IMR-90 (cell line): ENCODE measurements around the gene ITGA5. TPM values are rescaled to one million over a fixed set of nuclear protein-coding genes. Genes with fewer than 3 reads are reported as not detected.

Source experiments
- ATAC-seq: fragments of 200-7000 bp; cut with Tn5 transposase; 2 replicates; pipeline ENCODE4 v1.9.1; 2020; ENCODE audit warnings: low read depth, mild to moderate bottlenecking, moderate library complexity
- BruUV-seq: library from RNA; stranded (reverse); fragments of 400-500 nt; replicated peaks from 2 replicates; lab custom pipeline; 2021; lab: Mats Ljungman, UMichigan
- CTCF ChIA-PET: fragments of 300-600 bp; formaldehyde crosslinking; extraction: SDS; loops from one replicate; lab custom pipeline; 2021; ENCODE audit warnings: antibody characterized with exemption; lab: Yijun Ruan, JAX
- POLR2A ChIA-PET: fragments of 300-600 bp; sonication (Branson Sonifier 250); formaldehyde crosslinking; loops from one replicate; lab custom pipeline; 2022; ENCODE audit warnings: antibody characterized with exemption; ENCODE audit not compliant: unreplicated experiment; lab: Charles Lee
- DNase-seq: peaks from one replicate; pipeline ENCODE4 v3.0.0; 2013
- H2AFZ ChIP-seq: replicated peaks from 2 replicates; pipeline ENCODE3; 2013; ENCODE audit warnings: low read length, mild to moderate bottlenecking; ENCODE audit not compliant: poor library complexity
- H2AK5ac ChIP-seq: 2 replicates; pipeline ENCODE4 v1.6.1; 2013; ENCODE audit warnings: low read depth, low read length, inconsistent platforms
- H2AK9ac ChIP-seq: replicated peaks from 2 replicates; pipeline ENCODE3; 2013; ENCODE audit warnings: mild to moderate bottlenecking, low read depth, low read length, moderate library complexity; ENCODE audit not compliant: poor library complexity
- H2BK120ac ChIP-seq: 2 replicates; pipeline ENCODE4 v1.6.1; 2013; ENCODE audit warnings: low read depth, low read length, inconsistent platforms
- H2BK15ac ChIP-seq: 3 replicates; pipeline ENCODE4 v1.6.1; 2013; ENCODE audit warnings: low read depth, low read length, inconsistent platforms
- H2BK20ac ChIP-seq: 2 replicates; pipeline ENCODE4 v1.6.1; 2013; ENCODE audit warnings: low read depth, mild to moderate bottlenecking, inconsistent platforms, low read length, moderate library complexity
- H2BK5ac ChIP-seq: 2 replicates; pipeline ENCODE4 v1.6.1; 2013; ENCODE audit warnings: mild to moderate bottlenecking, low read depth, low read length, inconsistent platforms; ENCODE audit not compliant: poor library complexity, severe bottlenecking
- H3K14ac ChIP-seq: replicated peaks from 2 replicates; pipeline ENCODE4 v1.6.1; 2013; ENCODE audit warnings: low read depth, low read length, inconsistent platforms
- H3K18ac ChIP-seq: 2 replicates; pipeline ENCODE4 v1.6.1; 2013; ENCODE audit warnings: low read depth, low read length, control low read depth
- H3K23ac ChIP-seq: 2 replicates; pipeline ENCODE4 v1.6.1; 2013; ENCODE audit warnings: low read depth, low read length, inconsistent platforms
- H3K27ac ChIP-seq: 2 replicates; pipeline ENCODE4 v1.5.1; 2013; ENCODE audit warnings: mild to moderate bottlenecking, control low read depth, low read length; ENCODE audit not compliant: insufficient read depth
- H3K27me3 ChIP-seq: 2 replicates; pipeline ENCODE4 v1.6.1; 2013; ENCODE audit warnings: low read length; ENCODE audit not compliant: control insufficient read depth, insufficient read depth
- H3K36me3 ChIP-seq: 2 replicates; pipeline ENCODE4 v1.6.1; 2013; ENCODE audit warnings: low read length, mixed read lengths; ENCODE audit not compliant: control insufficient read depth, insufficient read depth
- H3K4ac ChIP-seq: 2 replicates; pipeline ENCODE4 v1.6.1; 2013; ENCODE audit warnings: low read depth, low read length, inconsistent platforms
- H3K4me1 ChIP-seq: 2 replicates; pipeline ENCODE4 v1.6.1; 2013; ENCODE audit warnings: low read length, mixed read lengths; ENCODE audit not compliant: control insufficient read depth, insufficient read depth
- H3K4me2 ChIP-seq: 2 replicates; pipeline ENCODE4 v1.6.1; 2013; ENCODE audit warnings: low read depth, mild to moderate bottlenecking, control low read depth, low read length, moderate library complexity
- H3K4me3 ChIP-seq: 2 replicates; pipeline ENCODE4 v1.5.1; 2013; ENCODE audit warnings: low read depth, mild to moderate bottlenecking, control low read depth, low read length, moderate library complexity; ENCODE audit not compliant: insufficient read depth
- H3K56ac ChIP-seq: 2 replicates; pipeline ENCODE4 v1.6.1; 2013; ENCODE audit warnings: low read length, inconsistent platforms; ENCODE audit not compliant: insufficient read depth; ENCODE audit errors: extremely low read depth
- H3K79me1 ChIP-seq, 2 experiments: 2 replicates each; pipeline ENCODE4 v1.6.1; 2013; ENCODE audit warnings: low read length in 2 of 2, inconsistent platforms in 1 of 2, low read depth in 1 of 2
- H3K9ac ChIP-seq: 2 replicates; pipeline ENCODE4 v1.6.1; 2013; ENCODE audit warnings: low read depth, low read length, control low read depth
- H3K9me1 ChIP-seq: 2 replicates; pipeline ENCODE4 v1.6.1; 2013; ENCODE audit warnings: low read length, inconsistent platforms; ENCODE audit not compliant: insufficient read depth
- H3K9me3 ChIP-seq: 2 replicates; pipeline ENCODE4 v1.6.1; 2013; ENCODE audit warnings: low read length; ENCODE audit not compliant: control insufficient read depth, insufficient read depth
- H4K20me1 ChIP-seq: 2 replicates; pipeline ENCODE4 v1.6.1; 2013; ENCODE audit warnings: low read length, inconsistent platforms; ENCODE audit not compliant: insufficient read depth
- H4K5ac ChIP-seq: 2 replicates; pipeline ENCODE4 v1.6.1; 2013; ENCODE audit warnings: mild to moderate bottlenecking, low read depth, low read length, control low read depth
- H4K8ac ChIP-seq, 2 experiments: 2 replicates each; pipeline ENCODE4 v1.6.1; 2013; ENCODE audit warnings: low read depth in 2 of 2, low read length in 2 of 2, control low read depth in 1 of 2, inconsistent platforms in 1 of 2
- H4K91ac ChIP-seq: 2 replicates; pipeline ENCODE4 v1.6.1; 2013; ENCODE audit warnings: low read depth, low read length, inconsistent platforms; ENCODE audit not compliant: insufficient read depth
- BHLHE40 ChIP-seq: fragments of 150-350 bp; IDR thresholded peaks from 2 replicates; pipeline ENCODE4 v1.6.1; 2016; ENCODE audit warnings: mild to moderate bottlenecking, low read depth, low read length
- CTCF ChIP-seq: conservative IDR thresholded peaks from 2 replicates; pipeline ENCODE4 v1.5.1; 2012; ENCODE audit warnings: mild to moderate bottlenecking, low read depth, low read length, improper control_type of control experiment
- ELK1 ChIP-seq: fragments of 150-350 bp; IDR thresholded peaks from 2 replicates; pipeline ENCODE4 v1.6.1; 2016; ENCODE audit warnings: low read depth, mild to moderate bottlenecking, low read length, moderate library complexity, borderline replicate concordance
- FOS ChIP-seq: fragments of 150-350 bp; IDR thresholded peaks from 2 replicates; pipeline ENCODE4 v1.6.1; 2016; ENCODE audit warnings: low read depth, low read length
- MAZ ChIP-seq: IDR thresholded peaks from 2 replicates; pipeline ENCODE4 v1.6.1; 2012; ENCODE audit warnings: low read depth, mild to moderate bottlenecking, low read length, improper control_type of control experiment, moderate library complexity, borderline replicate concordance
- NFE2L2 ChIP-seq: fragments of 150-350 bp; IDR thresholded peaks from 2 replicates; pipeline ENCODE4 v1.6.1; 2016; ENCODE audit warnings: low read depth, mild to moderate bottlenecking, low read length
- RAD21 ChIP-seq: IDR thresholded peaks from 2 replicates; pipeline ENCODE4 v1.6.1; 2012; ENCODE audit warnings: low read length, improper control_type of control experiment
- RCOR1 ChIP-seq: IDR thresholded peaks from 2 replicates; pipeline ENCODE4 v1.6.1; 2012; ENCODE audit warnings: mild to moderate bottlenecking, low read length, improper control_type of control experiment; ENCODE audit not compliant: insufficient replicate concordance
- RFX5 ChIP-seq: IDR thresholded peaks from 2 replicates; pipeline ENCODE4 v1.8.0; 2012; ENCODE audit warnings: low read depth, mild to moderate bottlenecking, low read length, moderate library complexity
- SMC3 ChIP-seq: fragments of 150-350 bp; IDR thresholded peaks from 2 replicates; pipeline ENCODE4 v1.6.1; 2016; ENCODE audit warnings: low read depth, mild to moderate bottlenecking, antibody characterized with exemption, low read length, moderate library complexity
- USF2 ChIP-seq: fragments of 150-350 bp; IDR thresholded peaks from 2 replicates; pipeline ENCODE4 v1.6.1; 2017; ENCODE audit warnings: mild to moderate bottlenecking, antibody characterized with exemption, low read length, low read depth
- WGBS, 2 experiments: methylation state at CpG; one replicate each; pipeline versions ENCODE4 v1.1.5 to v1.1.7; 2013; ENCODE audit warnings: missing lambda C conversion rate in 2 of 2; ENCODE audit not compliant: insufficient read length in 1 of 2; ENCODE audit errors: extremely low coverage in 2 of 2; 5-methylcytosine and 5-hydroxymethylcytosine counted together
- dilution Hi-C: fragments of 300-500 bp; cut with HindIII; formaldehyde crosslinking; loops from one replicate; pipeline ENCODE4 v1.14.3; 2018; ENCODE audit warnings: low sequenced_read_pairs; ENCODE audit not compliant: unreplicated experiment
- in situ Hi-C: fragments of 300-500 bp; cut with MboI; formaldehyde crosslinking; loops from 3 replicates; pipeline ENCODE4 v1.14.3; 2019; ENCODE audit warnings: low sequenced_read_pairs, inconsistent platforms, mixed read lengths
- intact Hi-C: fragments of 100-400 bp; cut with micrococcal nuclease; formaldehyde crosslinking; loops from 2 replicates; pipeline ENCODE4 v1.10.0; 2022
- polyA plus RNA-seq, 3 experiments: library from polyadenylated mRNA; depleted of rRNA; stranded (reverse); fragments of >200 nt; gene quantifications; 2 replicates each; pipeline ENCODE4 v1.2.3, GENCODE V29; 2012; ENCODE audit warnings: low replicate concordance in 1 of 3
- total RNA-seq: library from RNA; depleted of rRNA; stranded (reverse); fragments of >200 nt; gene quantifications from 2 replicates; pipeline ENCODE4 v1.2.3, GENCODE V29; 2012

ITGA5 gene
- total and polyA plus RNA-seq, 2 of the 4 experiments (the other 2 are of a cell fraction), result 159 to 259 TPM

- Histone ChIP-seq H3K4me2 (peak overlapping the region; percentile 37; the same call in 1 of the 2 replicates), H4K20me1 (no peaks in the 10 kb centered on the region), H2BK20ac (0 out of 2 replicates have a peak overlapping the region, but pooled peaks have one; percentile 43), H3K9ac (peak overlapping the region; percentile 57; the same call in 1 of the 2 replicates), H3K4me1 (peaks cover 10% of the 10 kb centered on the region; the same call in 1 of the 2 replicates), H3K36me3 (peaks cover 1% of the 10 kb centered on the region; the same call in 1 of the 2 replicates), H3K4me3 (no peak overlapping the region), H2BK120ac (peak overlapping the region; percentile 26), H2AK5ac (peak overlapping the region; percentile 45), H2AFZ (peak overlapping the region; percentile 89), H3K18ac (no peak overlapping the region; the same call in 1 of the 2 replicates), H2BK5ac (no peak overlapping the region), H4K91ac (peak overlapping the region; percentile 43; the same call in 1 of the 2 replicates), H3K56ac (no peak overlapping the region), H3K79me1 (no peaks in the 10 kb centered on the region), H3K27ac (peak overlapping the region; percentile 34; the same call in 1 of the 2 replicates), H4K5ac (peak overlapping the region; percentile 90), H3K27me3 (no peaks in the 10 kb centered on the region), H4K8ac (peak overlapping the region; percentile 75 to 86; a peak in 3 of 4 replicates), H2AK9ac (peak overlapping the region; percentile 75), H3K9me1 (no peaks in the 10 kb centered on the region; the same call in 1 of the 2 replicates), H3K14ac (peak overlapping the region; percentile 72), H3K4ac (peak overlapping the region; percentile 64), H3K23ac (peak overlapping the region; percentile 21; the same call in 1 of the 2 replicates), H2BK15ac (peak overlapping the region; percentile 34; the same call in 1 of the 3 replicates), H3K9me3 (no peaks in the 10 kb centered on the region)
- BruUV-seq, result no TSS peak
- ChIA-PET POLR2A (interaction anchor here (0.6 kb wide), 1 partner anchor 79 kb away, joined by 7 read pairs; no protein-coding TSS in a partner anchor), CTCF (interaction anchor here (0.6 to 2.4 kb wide), 12 partner anchors 10 to 1187 kb away, joined by 3 to 15 read pairs (median 4); partner anchors contain the start of gene COPZ1)
- intact Hi-C loops, result loop anchor here (1.0 kb wide), 3 partner anchors 75 to 149 kb away; no protein-coding TSS in a partner anchor
- ATAC-seq, result peak; percentile 81
- in situ Hi-C loops, result no loop called here
- 43% methylated on average over 12 of the region's 40 CpGs; no CpG with 5 or more reads in 1 of the 2 experiments for WGBS, 2 experiments
- dilution Hi-C loops, result no loop called here
- DNase-seq, result peak; percentile 88
- TF ChIP-seq ELK1 (no peak), FOS (no peak), NFE2L2 (no peak), RCOR1 (no peak), MAZ (no peak), RFX5 (no peak), RAD21 (peak; percentile 90), USF2 (no peak), SMC3 (peak; percentile 80), BHLHE40 (0 out of 2 replicates have a peak, but pooled peaks have one; percentile 5), CTCF (peak; percentile 97)
These were observed 50.1 kb downstream of the ITGA5 start for GRCh38 chr12:54368709-54369596.
